HEK293T (cell line): ENCODE data around the gene KCNA2.

Source experiments
- ARNT ChIP-seq: fragments of 450-650 bp; IDR thresholded peaks from 2 replicates; pipeline ENCODE4 v1.6.1; 2017; ENCODE audit warnings: mild to moderate bottlenecking
- BHLHE40 ChIP-seq: fragments of 450-650 bp; IDR thresholded peaks from 2 replicates; pipeline ENCODE4 v1.6.1; 2016; ENCODE audit warnings: mild to moderate bottlenecking, moderate library complexity, borderline replicate concordance
- CTBP1 ChIP-seq: fragments of 450-650 bp; IDR thresholded peaks from 2 replicates; pipeline ENCODE4 v1.6.1; 2016; ENCODE audit warnings: borderline replicate concordance
- ELF4 ChIP-seq: fragments of 450-650 bp; IDR thresholded peaks from 2 replicates; pipeline ENCODE4 v1.6.1; 2017; ENCODE audit warnings: antibody characterized with exemption
- FOXK2 ChIP-seq: fragments of 450-650 bp; IDR thresholded peaks from 2 replicates; pipeline ENCODE4 v1.6.1; 2016; ENCODE audit warnings: mild to moderate bottlenecking
- FOXM1 ChIP-seq: fragments of 450-650 bp; IDR thresholded peaks from 2 replicates; pipeline ENCODE4 v1.6.1; 2017; ENCODE audit warnings: mild to moderate bottlenecking, borderline replicate concordance
- HDGF ChIP-seq: fragments of 450-650 bp; IDR thresholded peaks from 2 replicates; pipeline ENCODE4 v1.6.1; 2017; ENCODE audit warnings: antibody characterized with exemption, borderline replicate concordance
- LEF1 ChIP-seq: fragments of 450-650 bp; IDR thresholded peaks from 2 replicates; pipeline ENCODE4 v1.6.1; 2017; ENCODE audit warnings: mild to moderate bottlenecking, borderline replicate concordance
- SP1 ChIP-seq: fragments of 450-650 bp; IDR thresholded peaks from 2 replicates; pipeline ENCODE4 v1.6.1; 2017
- ZNF384 ChIP-seq: fragments of 450-650 bp; IDR thresholded peaks from 2 replicates; pipeline ENCODE4 v1.6.1; 2016
- TF ChIP-seq, protein P1 (sequence below): fragments of 450-650 bp; IDR thresholded peaks from 2 replicates; pipeline ENCODE4 v1.6.1; 2016

DNA sequence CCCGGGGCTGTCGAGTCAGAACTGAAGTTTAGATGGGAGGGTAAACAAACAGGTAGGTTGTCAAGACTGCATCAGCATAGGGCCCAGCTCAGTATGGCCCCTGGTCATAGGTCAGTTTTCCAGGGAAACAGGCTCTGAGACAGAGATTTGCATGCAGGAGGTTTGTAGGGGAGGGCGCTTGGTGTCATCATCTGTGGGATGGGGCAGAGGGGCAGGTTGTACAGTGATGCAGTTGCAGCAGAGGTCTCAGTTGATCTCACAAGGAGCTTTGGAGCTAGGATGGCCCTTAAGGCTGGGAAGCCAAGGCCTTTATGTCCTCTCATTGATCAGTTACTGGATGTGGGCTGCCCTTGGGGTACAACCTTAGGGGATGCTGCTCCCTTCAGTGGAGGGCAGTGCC, 48.7 kb downstream of the KCNA2 start:
- TF ChIP-seq ARNT (no peak), SP1 (no peak), FOXM1 (no peak), FOXK2 (no peak), CTBP1 (no peak), LEF1 (no peak), HDGF (no peak), BHLHE40 (no peak), ZNF384 (no peak), ELF4 (no peak)
- TF ChIP-seq, protein P1, sequence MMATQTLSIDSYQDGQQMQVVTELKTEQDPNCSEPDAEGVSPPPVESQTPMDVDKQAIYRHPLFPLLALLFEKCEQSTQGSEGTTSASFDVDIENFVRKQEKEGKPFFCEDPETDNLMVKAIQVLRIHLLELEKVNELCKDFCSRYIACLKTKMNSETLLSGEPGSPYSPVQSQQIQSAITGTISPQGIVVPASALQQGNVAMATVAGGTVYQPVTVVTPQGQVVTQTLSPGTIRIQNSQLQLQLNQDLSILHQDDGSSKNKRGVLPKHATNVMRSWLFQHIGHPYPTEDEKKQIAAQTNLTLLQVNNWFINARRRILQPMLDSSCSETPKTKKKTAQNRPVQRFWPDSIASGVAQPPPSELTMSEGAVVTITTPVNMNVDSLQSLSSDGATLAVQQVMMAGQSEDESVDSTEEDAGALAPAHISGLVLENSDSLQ: no peak
